NT2/D1 (cell line): ENCODE results near the gene RERE.

Experiments used
- YY1 ChIP-seq: IDR thresholded peaks from 2 replicates; pipeline ENCODE4 v1.6.1; 2011; ENCODE audit not compliant: insufficient read length, insufficient read depth
- ZNF274 ChIP-seq: IDR thresholded peaks from 2 replicates; pipeline ENCODE4 v1.6.1; 2011; ENCODE audit warnings: mild to moderate bottlenecking, low read depth, low read length

GRCh38 chr1:8563944-8564537 lies 253.4 kb downstream of the RERE start:
- TF ChIP-seq ZNF274, result no peak
- TF ChIP-seq YY1, result no peak
